Cerebellar cortex (tissue), 1 donor: ENCODE data around the gene PHACTR3.

Experiments used
- DNase-seq: peaks from one replicate; pipeline ENCODE4 v3.0.0-alpha.2; 2015; ENCODE audit warnings: low spot score

The PHACTR3 gene

DNA sequence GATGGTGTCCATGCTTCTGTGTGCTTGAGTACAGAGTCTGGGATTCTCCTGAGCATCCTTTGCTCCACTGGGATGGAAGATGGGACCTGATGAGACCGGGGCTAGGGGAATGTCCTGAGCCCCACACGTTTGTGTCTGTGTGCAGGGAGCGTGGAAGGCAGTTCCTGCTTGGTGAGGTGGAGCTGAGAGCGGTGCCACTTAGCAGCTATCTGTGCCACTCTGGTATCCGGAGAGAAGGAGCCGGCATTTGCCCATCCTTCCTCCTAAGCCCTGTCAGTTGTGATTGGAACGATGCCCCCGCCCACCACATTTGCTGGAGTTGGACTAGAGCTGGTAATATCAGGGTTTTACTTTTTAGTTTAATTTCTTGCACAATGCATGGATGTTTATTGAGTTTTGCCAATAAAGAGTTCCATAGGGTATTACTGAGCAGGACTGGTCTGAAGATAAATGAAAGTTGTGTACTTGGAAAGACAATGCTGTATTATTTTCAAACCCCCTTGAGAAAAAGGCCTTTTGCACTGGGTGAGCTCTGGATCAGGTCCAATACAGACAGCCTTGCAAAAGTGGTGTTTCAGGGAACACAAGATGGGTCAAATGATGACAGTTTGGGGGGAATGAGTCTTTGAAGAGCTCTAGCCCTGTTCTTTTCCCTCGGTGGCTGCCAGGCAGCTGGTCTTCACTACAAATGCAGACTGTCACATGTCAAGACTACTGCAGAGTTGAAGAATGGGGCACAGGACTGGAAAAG, 198.3 kb downstream of the PHACTR3 start:
- no peak for DNase-seq

- DNase-seq = no peak
These were observed 200.0 kb downstream of the PHACTR3 start for GRCh38 chr20:59804347-59804746.

- no peak for DNase-seq
These were observed 200.7 kb downstream of the PHACTR3 start for GRCh38 chr20:59804871-59805665.

DNA sequence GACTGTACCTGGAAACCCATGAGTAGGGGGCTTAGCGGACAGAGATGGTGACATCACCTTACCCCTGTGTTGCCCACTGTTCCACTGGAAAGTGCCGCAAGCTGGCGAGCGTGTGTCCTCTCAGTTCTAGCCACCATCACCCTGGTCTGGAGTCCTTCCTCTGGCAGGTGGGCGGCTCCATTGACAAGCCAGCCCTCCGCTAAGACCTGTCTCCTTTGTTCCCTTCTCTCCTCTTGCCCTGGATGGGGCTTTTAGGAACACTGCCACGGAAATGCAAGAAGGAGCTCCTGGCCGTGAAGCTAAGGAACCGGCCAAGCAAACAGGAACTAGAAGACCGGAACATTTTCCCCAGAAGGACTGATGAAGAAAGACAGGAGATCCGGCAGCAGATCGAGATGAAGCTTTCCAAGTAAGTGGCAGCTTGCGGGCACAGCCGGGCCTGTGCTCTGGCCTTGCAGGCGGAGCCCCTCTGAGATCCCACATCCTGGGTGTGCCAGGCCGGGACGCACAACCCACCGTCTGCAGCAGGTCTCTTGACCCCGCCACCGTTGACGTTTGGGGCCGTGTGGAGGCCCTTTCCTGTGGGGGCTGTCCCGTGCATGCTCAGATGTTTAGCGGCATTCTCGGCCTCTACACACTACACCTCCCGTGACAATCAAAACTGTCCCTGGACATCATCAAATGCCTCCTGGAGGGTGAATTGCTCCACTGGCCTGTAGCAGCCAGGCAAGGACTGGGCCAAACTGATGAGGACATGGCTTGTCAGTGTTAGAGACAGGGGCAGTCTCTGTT, 201.6 kb downstream of the PHACTR3 start:
- no peak for DNase-seq

- no peak for DNase-seq
These were observed 202.2 kb downstream of the PHACTR3 start for GRCh38 chr20:59806578-59806975.

- no peak for DNase-seq
These were observed 203.8 kb downstream of the PHACTR3 start for GRCh38 chr20:59807909-59808728.

DNA sequence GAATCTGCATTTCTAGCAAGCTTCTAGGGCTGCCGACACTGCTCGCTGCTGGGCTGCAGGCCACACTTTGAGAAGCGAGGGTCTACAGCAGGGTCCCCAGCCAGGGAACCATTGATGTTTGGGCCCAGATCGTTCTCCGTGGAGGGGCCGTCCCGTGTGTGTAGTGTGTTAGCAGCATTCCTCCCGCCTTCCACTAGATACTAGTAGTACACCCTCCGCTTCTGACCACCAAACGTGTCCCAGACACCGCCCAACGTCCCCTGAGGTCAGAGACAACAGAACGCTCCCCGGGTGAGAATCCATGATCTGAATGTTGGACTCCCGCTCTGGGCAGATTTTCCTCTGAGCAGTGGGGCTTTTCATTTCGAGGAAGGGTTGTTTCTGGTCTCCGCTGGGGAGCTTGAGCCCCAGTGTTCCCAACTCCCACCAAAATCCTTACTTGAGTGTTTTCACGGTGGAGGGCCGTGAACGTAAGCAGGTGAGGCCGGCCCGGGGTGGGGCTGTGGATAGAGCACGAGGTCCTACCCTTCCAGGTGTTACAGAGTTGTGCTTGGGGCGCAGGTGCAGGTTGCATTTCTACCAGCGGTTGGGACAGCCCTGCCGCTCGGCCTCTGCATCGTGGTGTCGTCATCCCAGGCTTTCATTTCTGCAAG, 204.5 kb downstream of the PHACTR3 start:
- DNase-seq = no peak

GRCh38 chr20:59809630-59810448, 205.5 kb downstream of the PHACTR3 start:
- no peak for DNase-seq

GRCh38 chr20:59810449-59811187, 206.3 kb downstream of the PHACTR3 start:
- DNase-seq = no peak

GRCh38 chr20:59811681-59812171, 207.4 kb downstream of the PHACTR3 start:
- DNase-seq = no peak

DNA sequence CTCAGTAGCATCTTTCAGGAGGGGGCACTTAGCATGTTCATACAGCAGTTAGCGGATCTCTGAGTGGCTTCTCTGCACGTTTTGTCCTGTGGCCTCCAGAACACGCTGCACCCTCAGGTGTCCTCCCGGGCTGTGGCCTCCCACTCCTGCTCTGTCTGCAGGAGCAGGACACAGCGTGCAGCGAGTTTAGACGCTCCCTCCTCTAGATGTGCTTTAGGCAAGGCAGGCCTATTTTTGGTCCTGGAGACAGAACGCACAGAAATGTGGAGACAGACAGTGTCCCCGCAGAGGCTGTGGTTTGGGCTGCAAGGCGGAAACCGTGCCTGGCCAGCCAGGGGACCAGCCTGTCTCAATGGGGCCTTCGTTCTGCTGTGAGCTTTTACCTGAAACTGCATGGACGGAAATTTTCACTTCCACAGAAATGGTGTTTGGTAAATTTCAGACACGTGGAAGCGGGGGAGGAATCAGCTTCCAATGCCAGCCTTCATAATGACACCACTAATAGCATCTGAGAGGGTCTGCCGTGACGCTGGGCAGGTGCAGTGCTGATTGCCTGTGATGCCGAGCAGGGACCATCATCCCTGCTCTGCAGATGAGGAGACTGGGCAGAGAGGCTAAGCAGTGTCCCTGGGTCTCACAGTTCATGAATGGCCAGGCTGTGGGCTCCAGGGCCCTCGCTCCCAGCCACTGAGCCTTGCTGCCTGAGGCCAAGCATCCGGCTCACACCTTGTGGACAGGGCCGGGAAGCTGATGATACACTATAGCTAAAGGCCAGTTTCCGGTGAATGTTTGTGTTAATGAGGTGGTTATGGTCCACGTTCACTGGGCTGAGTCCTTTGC, 208.2 kb downstream of the PHACTR3 start:
- DNase-seq = peak; percentile 75

- no peak for DNase-seq
These were observed 209.0 kb downstream of the PHACTR3 start for GRCh38 chr20:59813126-59813947.

GRCh38 chr20:59813948-59814839, 209.9 kb downstream of the PHACTR3 start:
- DNase-seq = no peak

GRCh38 chr20:59814840-59815340, 210.6 kb downstream of the PHACTR3 start:
- DNase-seq = no peak

DNA sequence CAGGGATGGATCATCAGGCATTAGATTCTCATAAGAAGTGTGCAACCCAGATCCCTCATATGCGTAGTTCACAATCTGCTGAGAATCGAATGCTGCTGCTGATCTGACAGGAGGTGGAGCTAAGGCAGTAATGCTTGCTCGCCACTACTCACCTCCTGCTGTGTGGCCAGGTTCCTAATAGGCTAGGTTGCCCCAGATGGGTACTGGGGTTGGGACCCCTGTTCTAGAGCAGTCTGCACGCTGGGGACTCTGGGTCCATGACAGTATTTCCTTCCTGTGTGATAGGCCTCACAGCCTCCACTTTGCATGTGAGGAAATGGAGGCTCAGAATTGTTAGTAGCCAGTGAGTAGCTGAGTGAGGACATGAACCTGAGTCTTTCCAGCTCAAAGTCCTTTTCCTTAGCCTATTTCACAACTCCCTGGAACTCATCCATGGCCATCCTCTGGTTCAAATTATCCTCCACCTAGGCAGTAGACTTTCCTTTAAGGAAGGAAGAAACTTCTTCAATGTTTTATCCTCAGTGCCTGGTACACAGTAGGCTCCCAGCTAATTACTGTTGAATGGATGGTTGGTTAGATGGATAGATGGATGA, 211.9 kb downstream of the PHACTR3 start:
- DNase-seq = no peak

DNA sequence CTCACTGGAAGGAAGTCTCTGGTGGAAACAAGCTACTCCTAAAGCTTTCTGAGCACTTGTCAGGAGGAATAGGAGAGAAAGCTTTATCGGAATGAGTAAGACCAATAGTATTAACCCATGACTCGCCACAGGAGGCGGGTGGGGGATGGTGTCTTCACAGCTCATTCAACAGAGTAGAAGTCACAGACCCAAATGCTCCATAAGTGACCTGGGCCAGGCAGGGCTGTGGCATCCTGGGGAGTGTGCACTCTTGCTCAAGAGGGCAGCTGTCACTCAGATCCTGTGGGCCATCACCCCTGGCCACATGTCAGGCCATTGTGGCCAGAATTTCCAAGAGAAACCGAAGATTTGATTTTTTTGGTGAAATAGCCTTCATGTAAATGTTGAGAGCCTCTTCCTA, 213.1 kb downstream of the PHACTR3 start:
- DNase-seq = no peak
